ENCODE measurements around the gene COX6B1. TPM values are rescaled to one million over a fixed set of nuclear protein-coding genes. Genes with fewer than 3 reads are reported as not detected.

The COX6B1 gene
- total RNA-seq, 6 experiments from 2014 or later = 375 to 463 (median 413) TPM

- no peaks in the 10 kb centered on the region for H3K4me1 Mint-ChIP-seq (ENCODE audit: low read depth)
- H3K27ac Mint-ChIP-seq = no peak overlapping the region
- peak; percentile 85 for DNase-seq
- H3K9me3 Mint-ChIP-seq = no peaks in the 10 kb centered on the region
- peaks cover 6% of the 10 kb centered on the region for H3K27me3 Mint-ChIP-seq (ENCODE audit: insufficient read depth)
- peak; percentile 94 for TF ChIP-seq CTCF (IDR thresholded peaks at IDR 0.05)
- H3K36me3 Mint-ChIP-seq (ENCODE audit: low read depth) = no peaks in the 10 kb centered on the region
- no peak overlapping the region for H3K4me3 Mint-ChIP-seq
Measured at GRCh38 chr19:35693835-35694599, 45.9 kb downstream of the COX6B1 start.

GRCh38 chr19:35695895-35696422, 47.8 kb downstream of the COX6B1 start:
- no peak overlapping the region for H3K4me3 Mint-ChIP-seq
- H3K27me3 Mint-ChIP-seq (ENCODE audit: insufficient read depth) = peaks cover 6% of the 10 kb centered on the region
- no peaks in the 10 kb centered on the region for H3K9me3 Mint-ChIP-seq
- no peaks in the 10 kb centered on the region for H3K36me3 Mint-ChIP-seq (ENCODE audit: low read depth)
- no peak overlapping the region for H3K27ac Mint-ChIP-seq
- TF ChIP-seq CTCF (IDR thresholded peaks at IDR 0.05) = no peak
- DNase-seq = no peak
- H3K4me1 Mint-ChIP-seq (ENCODE audit: low read depth) = no peaks in the 10 kb centered on the region

DNA sequence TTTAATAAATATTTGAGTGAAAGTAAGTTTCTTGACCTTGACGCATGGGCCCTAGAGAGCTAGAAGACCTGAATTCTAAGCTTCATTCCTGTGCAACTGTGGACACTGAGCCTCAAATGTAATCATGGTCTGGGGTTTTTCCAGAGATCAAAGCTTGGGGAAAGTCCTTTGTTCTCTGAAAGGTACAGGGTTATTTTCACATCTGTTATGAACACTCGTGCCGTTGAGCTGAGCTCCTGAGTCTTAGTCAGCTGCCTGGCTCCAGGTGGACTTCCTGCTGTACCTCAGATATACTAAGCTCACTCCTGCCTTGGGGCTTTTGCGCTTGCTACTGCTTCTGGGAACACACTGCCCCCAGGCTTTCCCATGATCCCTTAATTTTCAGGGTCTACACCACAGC, 48.7 kb downstream of the COX6B1 start:
- no peaks in the 10 kb centered on the region for H3K36me3 Mint-ChIP-seq (ENCODE audit: low read depth)
- no peak overlapping the region for H3K27ac Mint-ChIP-seq
- H3K4me1 Mint-ChIP-seq (ENCODE audit: low read depth) = no peaks in the 10 kb centered on the region; the same call in 1 of the 2 replicates
- no peak overlapping the region for H3K4me3 Mint-ChIP-seq
- H3K9me3 Mint-ChIP-seq = no peaks in the 10 kb centered on the region
- TF ChIP-seq CTCF (IDR thresholded peaks at IDR 0.05) = no peak
- no peak for DNase-seq
- H3K27me3 Mint-ChIP-seq (ENCODE audit: insufficient read depth) = peaks cover 6% of the 10 kb centered on the region

- H3K4me3 Mint-ChIP-seq = peak overlapping the region; percentile 97
- H3K9me3 Mint-ChIP-seq = no peaks in the 10 kb centered on the region
- peak; percentile 96 for DNase-seq
- no peaks in the 10 kb centered on the region for H3K36me3 Mint-ChIP-seq (ENCODE audit: low read depth)
- peaks cover 6% of the 10 kb centered on the region for H3K4me1 Mint-ChIP-seq (ENCODE audit: low read depth)
- TF ChIP-seq CTCF (IDR thresholded peaks at IDR 0.05) = no peak
- H3K27ac Mint-ChIP-seq = peak overlapping the region; percentile 22; the same call in 1 of the 2 replicates
- peaks cover 2% of the 10 kb centered on the region for H3K27me3 Mint-ChIP-seq (ENCODE audit: insufficient read depth)
Measured at GRCh38 chr19:35702223-35703012, 54.3 kb downstream of the COX6B1 start.

DNA sequence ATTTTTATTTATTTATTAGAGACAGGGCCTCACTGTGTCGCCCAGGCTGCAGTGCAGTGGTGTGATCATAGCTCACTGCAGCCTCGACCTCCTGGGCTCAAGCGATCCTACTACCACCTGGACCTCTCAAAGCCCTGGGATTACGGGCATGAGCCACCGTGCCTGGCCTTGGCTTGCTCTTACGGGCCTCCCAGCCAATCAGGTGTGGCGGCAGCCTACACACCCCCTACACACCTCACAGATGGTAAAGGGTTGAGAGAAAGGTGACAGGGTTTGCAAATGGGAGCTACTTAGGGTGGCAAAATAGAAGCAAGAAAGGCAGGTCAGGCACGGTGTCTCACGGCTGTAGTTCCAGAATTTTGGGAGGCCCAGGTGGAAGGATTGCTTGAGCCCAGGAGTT, 55.2 kb downstream of the COX6B1 start:
- no peak for DNase-seq
- no peaks in the 10 kb centered on the region for H3K36me3 Mint-ChIP-seq (ENCODE audit: low read depth)
- H3K27me3 Mint-ChIP-seq (ENCODE audit: insufficient read depth) = peaks cover 2% of the 10 kb centered on the region
- no peak overlapping the region for H3K27ac Mint-ChIP-seq
- no peaks in the 10 kb centered on the region for H3K9me3 Mint-ChIP-seq
- TF ChIP-seq CTCF (IDR thresholded peaks at IDR 0.05) = no peak
- peaks cover 6% of the 10 kb centered on the region for H3K4me1 Mint-ChIP-seq (ENCODE audit: low read depth)
- no peak overlapping the region for H3K4me3 Mint-ChIP-seq
